GM12873 (cell line): Measurements from ENCODE around the gene MMS22L.

Experiments used
- CTCF ChIP-seq: IDR thresholded peaks from 2 replicates; pipeline ENCODE4 v1.5.1; 2012; ENCODE audit warnings: low read depth, mild to moderate bottlenecking, moderate library complexity, low read length, control low read depth; ENCODE audit not compliant: insufficient read depth; ENCODE audit errors: missing control alignments

Gene MMS22L

GRCh38 chr6:97150932-97151331 is 132.1 kb downstream of the MMS22L start:
- TF ChIP-seq CTCF = no peak

DNA sequence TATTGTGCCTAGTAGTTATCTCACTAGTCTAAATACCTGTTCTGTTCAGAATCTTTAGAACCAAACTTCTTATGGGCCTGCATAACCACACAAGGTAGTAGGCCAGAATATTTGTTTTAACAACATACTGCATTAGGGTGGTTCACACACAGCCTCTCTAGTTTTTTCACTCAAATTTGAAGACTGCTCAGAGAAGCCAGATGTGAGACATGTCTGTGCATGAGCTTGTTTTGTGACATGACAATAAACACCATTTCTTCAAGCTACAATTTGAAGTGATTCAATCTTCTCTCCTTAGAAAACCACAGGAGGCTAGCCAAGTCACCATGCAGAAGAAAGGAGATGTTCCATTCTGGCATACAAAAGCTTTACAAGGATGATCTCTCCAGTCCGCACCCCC is 135.6 kb downstream of the MMS22L start:
- no peak for TF ChIP-seq CTCF

DNA sequence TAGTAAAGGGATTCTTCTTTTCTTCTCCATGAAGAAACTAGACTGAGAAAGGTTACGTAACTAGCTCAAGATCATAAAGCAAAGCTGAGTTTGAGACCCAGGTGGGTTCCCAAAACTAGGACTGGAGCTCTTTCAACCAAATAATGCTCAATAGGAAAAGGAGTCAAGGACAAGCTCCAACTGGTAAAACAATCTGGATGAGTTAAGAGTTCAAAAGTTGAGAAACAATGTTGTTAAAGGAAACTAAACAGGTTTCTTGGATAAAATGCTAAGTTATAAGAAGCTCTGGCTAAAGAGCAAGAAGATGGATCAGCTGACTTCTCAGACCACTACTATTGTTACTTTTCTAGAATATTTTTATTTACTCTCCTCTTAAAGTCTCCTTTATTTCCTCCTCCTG is 137.3 kb downstream of the MMS22L start:
- no peak for TF ChIP-seq CTCF

GRCh38 chr6:97141756-97142155 is 141.3 kb downstream of the MMS22L start:
- TF ChIP-seq CTCF = no peak

- TF ChIP-seq CTCF = no peak
Observed at GRCh38 chr6:97138581-97138980, 144.4 kb downstream of the MMS22L start.

GRCh38 chr6:97136626-97137358 is 146.2 kb downstream of the MMS22L start:
- TF ChIP-seq CTCF = no peak

DNA sequence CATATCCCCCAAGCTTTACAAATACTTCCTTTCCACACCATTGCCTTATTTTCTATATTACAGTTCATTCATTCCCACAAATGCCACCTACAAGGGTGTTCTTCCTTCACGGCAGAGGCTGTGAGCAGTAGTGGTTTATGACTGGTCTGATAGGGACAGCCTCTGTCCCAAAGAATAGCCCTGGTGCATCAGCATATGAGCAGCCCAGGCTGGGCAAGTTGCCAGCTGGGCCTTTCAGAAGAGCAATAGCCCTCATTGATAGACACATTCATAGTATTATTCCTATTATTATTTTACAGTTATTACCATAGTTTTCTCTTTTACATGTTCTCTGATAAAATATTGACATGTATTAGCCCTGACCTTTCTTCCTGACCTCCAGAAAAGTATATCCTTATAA is 149.9 kb downstream of the MMS22L start:
- no peak for TF ChIP-seq CTCF
